ENCODE data around the gene CHRM2.

DNA sequence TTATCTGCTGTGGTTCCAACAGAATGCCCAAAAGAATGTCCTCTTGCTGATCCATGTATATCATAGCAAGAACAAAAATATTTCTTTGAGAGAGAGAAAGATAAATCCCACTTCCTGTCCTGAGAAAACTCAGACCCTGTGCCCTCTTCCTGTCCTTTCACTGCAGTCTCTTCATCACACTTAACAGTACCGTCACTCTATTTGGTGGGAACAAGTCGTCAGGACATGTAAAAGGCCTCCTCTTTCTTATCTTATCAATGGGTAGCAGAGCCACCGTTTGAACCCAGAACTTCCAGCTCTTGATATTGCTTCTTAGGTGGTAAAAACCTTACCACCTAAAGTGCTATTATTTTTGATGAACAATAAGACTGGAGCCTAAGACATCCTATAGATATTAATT is 43.9 kb downstream of the CHRM2 start:
- no peak for TF ChIP-seq MXI1 (IDR thresholded peaks at IDR 0.05; ENCODE audit: low read depth, low read length)
- TF ChIP-seq, protein P1, sequence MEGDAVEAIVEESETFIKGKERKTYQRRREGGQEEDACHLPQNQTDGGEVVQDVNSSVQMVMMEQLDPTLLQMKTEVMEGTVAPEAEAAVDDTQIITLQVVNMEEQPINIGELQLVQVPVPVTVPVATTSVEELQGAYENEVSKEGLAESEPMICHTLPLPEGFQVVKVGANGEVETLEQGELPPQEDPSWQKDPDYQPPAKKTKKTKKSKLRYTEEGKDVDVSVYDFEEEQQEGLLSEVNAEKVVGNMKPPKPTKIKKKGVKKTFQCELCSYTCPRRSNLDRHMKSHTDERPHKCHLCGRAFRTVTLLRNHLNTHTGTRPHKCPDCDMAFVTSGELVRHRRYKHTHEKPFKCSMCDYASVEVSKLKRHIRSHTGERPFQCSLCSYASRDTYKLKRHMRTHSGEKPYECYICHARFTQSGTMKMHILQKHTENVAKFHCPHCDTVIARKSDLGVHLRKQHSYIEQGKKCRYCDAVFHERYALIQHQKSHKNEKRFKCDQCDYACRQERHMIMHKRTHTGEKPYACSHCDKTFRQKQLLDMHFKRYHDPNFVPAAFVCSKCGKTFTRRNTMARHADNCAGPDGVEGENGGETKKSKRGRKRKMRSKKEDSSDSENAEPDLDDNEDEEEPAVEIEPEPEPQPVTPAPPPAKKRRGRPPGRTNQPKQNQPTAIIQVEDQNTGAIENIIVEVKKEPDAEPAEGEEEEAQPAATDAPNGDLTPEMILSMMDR (IDR thresholded peaks at IDR 0.05), result no peak
- TF ChIP-seq SIN3A (IDR thresholded peaks at IDR 0.05; ENCODE audit: borderline replicate concordance, low read depth, low read length), result no peak
- TF ChIP-seq, protein P2, sequence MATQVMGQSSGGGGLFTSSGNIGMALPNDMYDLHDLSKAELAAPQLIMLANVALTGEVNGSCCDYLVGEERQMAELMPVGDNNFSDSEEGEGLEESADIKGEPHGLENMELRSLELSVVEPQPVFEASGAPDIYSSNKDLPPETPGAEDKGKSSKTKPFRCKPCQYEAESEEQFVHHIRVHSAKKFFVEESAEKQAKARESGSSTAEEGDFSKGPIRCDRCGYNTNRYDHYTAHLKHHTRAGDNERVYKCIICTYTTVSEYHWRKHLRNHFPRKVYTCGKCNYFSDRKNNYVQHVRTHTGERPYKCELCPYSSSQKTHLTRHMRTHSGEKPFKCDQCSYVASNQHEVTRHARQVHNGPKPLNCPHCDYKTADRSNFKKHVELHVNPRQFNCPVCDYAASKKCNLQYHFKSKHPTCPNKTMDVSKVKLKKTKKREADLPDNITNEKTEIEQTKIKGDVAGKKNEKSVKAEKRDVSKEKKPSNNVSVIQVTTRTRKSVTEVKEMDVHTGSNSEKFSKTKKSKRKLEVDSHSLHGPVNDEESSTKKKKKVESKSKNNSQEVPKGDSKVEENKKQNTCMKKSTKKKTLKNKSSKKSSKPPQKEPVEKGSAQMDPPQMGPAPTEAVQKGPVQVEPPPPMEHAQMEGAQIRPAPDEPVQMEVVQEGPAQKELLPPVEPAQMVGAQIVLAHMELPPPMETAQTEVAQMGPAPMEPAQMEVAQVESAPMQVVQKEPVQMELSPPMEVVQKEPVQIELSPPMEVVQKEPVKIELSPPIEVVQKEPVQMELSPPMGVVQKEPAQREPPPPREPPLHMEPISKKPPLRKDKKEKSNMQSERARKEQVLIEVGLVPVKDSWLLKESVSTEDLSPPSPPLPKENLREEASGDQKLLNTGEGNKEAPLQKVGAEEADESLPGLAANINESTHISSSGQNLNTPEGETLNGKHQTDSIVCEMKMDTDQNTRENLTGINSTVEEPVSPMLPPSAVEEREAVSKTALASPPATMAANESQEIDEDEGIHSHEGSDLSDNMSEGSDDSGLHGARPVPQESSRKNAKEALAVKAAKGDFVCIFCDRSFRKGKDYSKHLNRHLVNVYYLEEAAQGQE (IDR thresholded peaks at IDR 0.05; ENCODE audit: low read depth, low read length), result no peak
- TF ChIP-seq GABPA (IDR thresholded peaks at IDR 0.05; ENCODE audit: low read depth), result no peak
- no peak for TF ChIP-seq FOXM1 (IDR thresholded peaks at IDR 0.05; ENCODE audit: low read depth)
- TF ChIP-seq, protein P3, sequence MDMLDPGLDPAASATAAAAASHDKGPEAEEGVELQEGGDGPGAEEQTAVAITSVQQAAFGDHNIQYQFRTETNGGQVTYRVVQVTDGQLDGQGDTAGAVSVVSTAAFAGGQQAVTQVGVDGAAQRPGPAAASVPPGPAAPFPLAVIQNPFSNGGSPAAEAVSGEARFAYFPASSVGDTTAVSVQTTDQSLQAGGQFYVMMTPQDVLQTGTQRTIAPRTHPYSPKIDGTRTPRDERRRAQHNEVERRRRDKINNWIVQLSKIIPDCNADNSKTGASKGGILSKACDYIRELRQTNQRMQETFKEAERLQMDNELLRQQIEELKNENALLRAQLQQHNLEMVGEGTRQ (IDR thresholded peaks at IDR 0.05; ENCODE audit: borderline replicate concordance, low read depth, low read length), result no peak
- TF ChIP-seq POLR2AphosphoS5 (IDR thresholded peaks at IDR 0.05; ENCODE audit: low read depth, low read length), result no peak
